HEK293 (cell line): ENCODE results near the gene GEMIN7.

Source experiments
- CTCF ChIA-PET: fragments of 350-600 bp; formaldehyde crosslinking; extraction: SDS; loops from one replicate; lab custom pipeline; 2021; ENCODE audit warnings: antibody characterized with exemption; lab: Yijun Ruan, JAX
- POLR2A ChIA-PET: fragments of 300-600 bp; formaldehyde crosslinking; extraction: SDS; loops from one replicate; lab custom pipeline; 2020; ENCODE audit warnings: antibody characterized with exemption, inconsistent platforms; lab: Yijun Ruan, JAX
- H3K27ac ChIP-seq: fragments of 200-500 bp; sonication (Bioruptor generic); 2 replicates; pipeline ENCODE4 v1.5.1; 2014; ENCODE audit warnings: low read depth, low read length, control low read depth, inconsistent platforms; ENCODE audit errors: extremely low read depth
- H3K36me3 ChIP-seq, 2 experiments: fragments of 200-500 bp in 1 of 2; sonication (Bioruptor generic) in 1 of 2; 1 replicate in 1 of 2; 2 replicates in 1 of 2; pipeline ENCODE4 v1.5.1; 2014 to 2017; ENCODE audit warnings: inconsistent platforms in 2 of 2, low read length in 2 of 2; ENCODE audit not compliant: control insufficient read depth in 2 of 2, insufficient read depth in 1 of 2
- H3K4me1 ChIP-seq: fragments of 200-500 bp; sonication (Bioruptor generic); 2 replicates; pipeline ENCODE4 v1.5.1; 2014; ENCODE audit warnings: mild to moderate bottlenecking, low read length, inconsistent platforms; ENCODE audit not compliant: control insufficient read depth, insufficient read depth
- H3K4me3 ChIP-seq: 2 replicates; pipeline ENCODE4 v1.5.1; 2011; ENCODE audit warnings: low read depth, mild to moderate bottlenecking, control low read depth, low read length, moderate library complexity
- H3K9me3 ChIP-seq: fragments of 200-500 bp; sonication (Bioruptor generic); 2 replicates; pipeline ENCODE4 v1.5.1; 2014; ENCODE audit warnings: low read depth, low read length, inconsistent platforms; ENCODE audit not compliant: control insufficient read depth, insufficient read depth
- BCL11B ChIP-seq: fragments of 450-650 bp; formaldehyde crosslinking; IDR thresholded peaks from 2 replicates; pipeline ENCODE4 v1.5.1; 2016; ENCODE audit warnings: low read depth, missing biosample characterization, missing genetic modification characterization
- GLI4 ChIP-seq: fragments of 450-650 bp; formaldehyde crosslinking; IDR thresholded peaks from 2 replicates; pipeline ENCODE4 v1.5.1; 2016; ENCODE audit warnings: missing biosample characterization, missing genetic modification characterization
- KLF1 ChIP-seq: fragments of 450-650 bp; formaldehyde crosslinking; IDR thresholded peaks from 2 replicates; pipeline ENCODE4 v1.5.1; 2016; ENCODE audit warnings: missing biosample characterization, missing genetic modification characterization
- OSR2 ChIP-seq: fragments of 450-650 bp; formaldehyde crosslinking; IDR thresholded peaks from 2 replicates; pipeline ENCODE4 v1.5.1; 2016; ENCODE audit warnings: missing biosample characterization, missing genetic modification characterization
- PRDM6 ChIP-seq: fragments of 450-650 bp; formaldehyde crosslinking; IDR thresholded peaks from 2 replicates; pipeline ENCODE4 v1.5.1; 2017; ENCODE audit warnings: missing biosample characterization, missing genetic modification characterization
- SETDB1 ChIP-seq: IDR thresholded peaks from one replicate; pipeline ENCODE4 v1.6.1; 2017; ENCODE audit warnings: mild to moderate bottlenecking, low read length, moderate library complexity, mixed read lengths; ENCODE audit not compliant: insufficient read length
- ZBTB49 ChIP-seq: fragments of 450-650 bp; formaldehyde crosslinking; IDR thresholded peaks from 2 replicates; pipeline ENCODE4 v1.5.1; 2016; ENCODE audit warnings: missing biosample characterization, missing genetic modification characterization, low read depth
- ZFHX2 ChIP-seq: fragments of 450-650 bp; formaldehyde crosslinking; conservative IDR thresholded peaks from 2 replicates; pipeline ENCODE4 v1.5.1; 2016; ENCODE audit warnings: missing biosample characterization, missing genetic modification characterization
- ZNF239 ChIP-seq: fragments of 450-650 bp; formaldehyde crosslinking; IDR thresholded peaks from 2 replicates; pipeline ENCODE4 v1.5.1; 2016; ENCODE audit warnings: missing biosample characterization, missing genetic modification characterization
- ZNF274 ChIP-seq, 2 experiments: fragments of 200-500 bp in 1 of 2; fragments of 450-650 bp in 1 of 2; sonication (Bioruptor generic) in 1 of 2; formaldehyde crosslinking in 1 of 2; IDR thresholded peaks; 2 replicates each; pipeline versions ENCODE4 v1.5.1 to v1.6.1; 2014 to 2016; ENCODE audit warnings: borderline replicate concordance in 1 of 2, inconsistent platforms in 1 of 2, low read length in 1 of 2, missing biosample characterization in 1 of 2, missing genetic modification characterization in 1 of 2
- ZNF335 ChIP-seq: fragments of 450-650 bp; formaldehyde crosslinking; conservative IDR thresholded peaks from 2 replicates; pipeline ENCODE4 v1.5.1; 2016; ENCODE audit warnings: missing biosample characterization, missing genetic modification characterization
- ZNF510 ChIP-seq: fragments of 450-650 bp; formaldehyde crosslinking; IDR thresholded peaks from 2 replicates; pipeline ENCODE4 v1.5.1; 2018; ENCODE audit warnings: mild to moderate bottlenecking, missing genetic modification characterization, missing biosample characterization; ENCODE audit not compliant: insufficient replicate concordance
- ZNF549 ChIP-seq: fragments of 450-650 bp; IDR thresholded peaks from 2 replicates; pipeline ENCODE4 v1.5.1; 2018; ENCODE audit warnings: missing biosample characterization, missing genetic modification characterization, mild to moderate bottlenecking, inconsistent platforms, moderate library complexity
- ZNF600 ChIP-seq: fragments of 450-650 bp; formaldehyde crosslinking; IDR thresholded peaks from 2 replicates; pipeline ENCODE4 v1.5.1; 2016; ENCODE audit warnings: missing biosample characterization, missing genetic modification characterization
- ZNF626 ChIP-seq: fragments of 450-650 bp; sonication (Bioruptor Pico); formaldehyde crosslinking; IDR thresholded peaks from 2 replicates; pipeline ENCODE4 v1.5.1; 2018; ENCODE audit warnings: missing biosample characterization, missing genetic modification characterization, inconsistent platforms
- ZNF654 ChIP-seq: fragments of 450-650 bp; formaldehyde crosslinking; IDR thresholded peaks from 2 replicates; pipeline ENCODE4 v1.5.1; 2016; ENCODE audit warnings: low read depth, missing biosample characterization, missing genetic modification characterization
- ZNF707 ChIP-seq: fragments of 450-650 bp; formaldehyde crosslinking; IDR thresholded peaks from 2 replicates; pipeline ENCODE4 v1.5.1; 2016; ENCODE audit warnings: missing biosample characterization, missing genetic modification characterization
- TF ChIP-seq, protein P1 (sequence below): fragments of 450-650 bp; formaldehyde crosslinking; IDR thresholded peaks from 2 replicates; pipeline ENCODE4 v1.5.1; 2016; ENCODE audit warnings: missing biosample characterization, missing genetic modification characterization
- TF ChIP-seq, protein P2 (sequence below): fragments of 450-650 bp; formaldehyde crosslinking; IDR thresholded peaks from 2 replicates; pipeline ENCODE4 v1.5.1; 2016; ENCODE audit warnings: missing biosample characterization, missing genetic modification characterization, borderline replicate concordance

The GEMIN7 gene

GRCh38 chr19:45094137-45094536, 15.1 kb downstream of the GEMIN7 start:
- no peak overlapping the region; the same call in 1 of the 2 replicates for H3K27ac ChIP-seq
- CTCF ChIA-PET = interaction anchor here (0.8 to 4.1 kb wide), 2 partner anchors 31 to 40 kb away, joined by 3 to 30 read pairs; no protein-coding TSS in a partner anchor
- peak overlapping the region; percentile 91 for H3K4me3 ChIP-seq
- TF ChIP-seq ZNF274 (IDR thresholded peaks at IDR 0.05; ENCODE audit: low read length) = no peak
- no peak for TF ChIP-seq ZNF274 (tag by site-specific recombination; IDR thresholded peaks at IDR 0.05; ENCODE audit: borderline replicate concordance)
- TF ChIP-seq GLI4 (tag by site-specific recombination) = no peak
- no peak for TF ChIP-seq ZNF239 (tag by site-specific recombination)
- TF ChIP-seq ZNF626 (tag by site-specific recombination) = no peak
- TF ChIP-seq ZNF654 = no peak
- TF ChIP-seq KLF1 (tag by site-specific recombination) = no peak
- TF ChIP-seq ZNF549 (tag by site-specific recombination) = no peak
- TF ChIP-seq, protein P1, sequence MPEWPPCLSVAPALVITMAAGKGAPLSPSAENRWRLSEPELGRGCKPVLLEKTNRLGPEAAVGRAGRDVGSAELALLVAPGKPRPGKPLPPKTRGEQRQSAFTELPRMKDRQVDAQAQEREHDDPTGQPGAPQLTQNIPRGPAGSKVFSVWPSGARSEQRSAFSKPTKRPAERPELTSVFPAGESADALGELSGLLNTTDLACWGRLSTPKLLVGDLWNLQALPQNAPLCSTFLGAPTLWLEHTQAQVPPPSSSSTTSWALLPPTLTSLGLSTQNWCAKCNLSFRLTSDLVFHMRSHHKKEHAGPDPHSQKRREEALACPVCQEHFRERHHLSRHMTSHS (tag by site-specific recombination) = no peak
- no peak for TF ChIP-seq ZFHX2 (tag by site-specific recombination)
- no peak for TF ChIP-seq ZNF335 (tag by site-specific recombination)
- TF ChIP-seq OSR2 (tag by site-specific recombination) = no peak
- TF ChIP-seq PRDM6 (tag by site-specific recombination) = no peak
- POLR2A ChIA-PET = no interaction called here
- peaks cover 13 to 29% of the 10 kb centered on the region in 2 experiments; a peak in 2 of 3 replicates for H3K36me3 ChIP-seq
- H3K9me3 ChIP-seq = no peaks in the 10 kb centered on the region
- peaks cover 38% of the 10 kb centered on the region for H3K4me1 ChIP-seq

- CTCF ChIA-PET = interaction anchor here (0.6 to 4.1 kb wide), 5 partner anchors 30 to 162 kb away, joined by 3 to 30 read pairs (median 3); no protein-coding TSS in a partner anchor
- H3K27ac ChIP-seq = no peak overlapping the region
These were observed 15.6 kb downstream of the GEMIN7 start for GRCh38 chr19:45094707-45095106.

DNA sequence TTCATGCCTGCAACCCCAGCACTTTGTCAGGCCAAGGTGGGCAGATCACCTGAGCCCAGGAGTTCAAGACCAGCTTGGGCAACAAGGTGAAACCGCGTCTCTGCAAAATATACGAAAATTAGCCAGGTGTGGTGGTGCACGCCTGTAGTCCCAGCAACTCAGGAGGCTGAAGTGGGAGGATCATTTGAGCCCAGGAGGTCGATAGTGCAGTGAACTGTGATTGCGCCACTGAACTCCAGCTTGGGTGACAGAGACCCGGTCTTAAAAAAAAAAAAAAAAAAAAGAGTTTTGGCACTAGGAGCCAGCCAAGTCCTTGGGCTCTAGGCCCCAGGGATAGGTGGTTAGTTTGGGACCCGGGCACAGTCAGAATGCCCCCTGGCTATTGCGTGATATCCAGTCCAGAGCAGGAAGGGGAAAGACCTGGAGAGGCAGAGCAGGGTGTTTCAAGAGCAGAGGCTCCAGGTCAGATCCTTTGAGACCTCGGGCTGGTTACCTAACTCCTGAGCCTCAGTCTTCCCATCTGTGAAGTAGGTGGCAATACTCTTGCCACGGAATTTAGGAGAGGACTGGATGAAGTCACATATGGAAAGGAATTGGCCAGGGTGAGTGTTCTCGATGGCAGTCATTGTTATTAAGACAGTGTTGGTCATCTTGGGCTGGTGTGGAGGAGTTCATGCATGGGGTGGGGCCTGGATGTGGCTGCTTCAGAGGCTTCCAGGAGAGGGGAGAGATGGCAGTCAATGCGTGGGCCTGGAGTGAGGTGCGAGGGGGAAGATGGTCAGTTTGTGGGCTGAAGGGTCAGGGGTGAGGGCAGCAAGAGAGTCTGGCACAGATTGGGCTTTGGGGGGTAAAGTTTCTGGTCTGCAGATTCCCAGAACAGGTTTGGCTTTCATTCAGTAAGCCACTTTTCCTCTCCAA, 16.7 kb downstream of the GEMIN7 start:
- POLR2A ChIA-PET = no interaction called here
- Histone ChIP-seq H3K27ac (no peak overlapping the region), H3K4me3 (no peak overlapping the region), H3K4me1 (peaks cover 28% of the 10 kb centered on the region), H3K36me3 (peaks cover 7 to 32% of the 10 kb centered on the region in 2 experiments; a peak in 2 of 3 replicates), H3K9me3 (no peaks in the 10 kb centered on the region)
- CTCF ChIA-PET = interaction anchor here (0.6 to 4.1 kb wide), 2 partner anchors 29 to 161 kb away, joined by 3 to 30 read pairs; no protein-coding TSS in a partner anchor
- TF ChIP-seq SETDB1 = no peak
- TF ChIP-seq ZNF707 (tag by site-specific recombination) = no peak
- peak; percentile 53; the same call in 1 of the 2 replicates for TF ChIP-seq BCL11B (tag by site-specific recombination)
- no peak for TF ChIP-seq ZBTB49 (tag by site-specific recombination)
- TF ChIP-seq, protein P2, sequence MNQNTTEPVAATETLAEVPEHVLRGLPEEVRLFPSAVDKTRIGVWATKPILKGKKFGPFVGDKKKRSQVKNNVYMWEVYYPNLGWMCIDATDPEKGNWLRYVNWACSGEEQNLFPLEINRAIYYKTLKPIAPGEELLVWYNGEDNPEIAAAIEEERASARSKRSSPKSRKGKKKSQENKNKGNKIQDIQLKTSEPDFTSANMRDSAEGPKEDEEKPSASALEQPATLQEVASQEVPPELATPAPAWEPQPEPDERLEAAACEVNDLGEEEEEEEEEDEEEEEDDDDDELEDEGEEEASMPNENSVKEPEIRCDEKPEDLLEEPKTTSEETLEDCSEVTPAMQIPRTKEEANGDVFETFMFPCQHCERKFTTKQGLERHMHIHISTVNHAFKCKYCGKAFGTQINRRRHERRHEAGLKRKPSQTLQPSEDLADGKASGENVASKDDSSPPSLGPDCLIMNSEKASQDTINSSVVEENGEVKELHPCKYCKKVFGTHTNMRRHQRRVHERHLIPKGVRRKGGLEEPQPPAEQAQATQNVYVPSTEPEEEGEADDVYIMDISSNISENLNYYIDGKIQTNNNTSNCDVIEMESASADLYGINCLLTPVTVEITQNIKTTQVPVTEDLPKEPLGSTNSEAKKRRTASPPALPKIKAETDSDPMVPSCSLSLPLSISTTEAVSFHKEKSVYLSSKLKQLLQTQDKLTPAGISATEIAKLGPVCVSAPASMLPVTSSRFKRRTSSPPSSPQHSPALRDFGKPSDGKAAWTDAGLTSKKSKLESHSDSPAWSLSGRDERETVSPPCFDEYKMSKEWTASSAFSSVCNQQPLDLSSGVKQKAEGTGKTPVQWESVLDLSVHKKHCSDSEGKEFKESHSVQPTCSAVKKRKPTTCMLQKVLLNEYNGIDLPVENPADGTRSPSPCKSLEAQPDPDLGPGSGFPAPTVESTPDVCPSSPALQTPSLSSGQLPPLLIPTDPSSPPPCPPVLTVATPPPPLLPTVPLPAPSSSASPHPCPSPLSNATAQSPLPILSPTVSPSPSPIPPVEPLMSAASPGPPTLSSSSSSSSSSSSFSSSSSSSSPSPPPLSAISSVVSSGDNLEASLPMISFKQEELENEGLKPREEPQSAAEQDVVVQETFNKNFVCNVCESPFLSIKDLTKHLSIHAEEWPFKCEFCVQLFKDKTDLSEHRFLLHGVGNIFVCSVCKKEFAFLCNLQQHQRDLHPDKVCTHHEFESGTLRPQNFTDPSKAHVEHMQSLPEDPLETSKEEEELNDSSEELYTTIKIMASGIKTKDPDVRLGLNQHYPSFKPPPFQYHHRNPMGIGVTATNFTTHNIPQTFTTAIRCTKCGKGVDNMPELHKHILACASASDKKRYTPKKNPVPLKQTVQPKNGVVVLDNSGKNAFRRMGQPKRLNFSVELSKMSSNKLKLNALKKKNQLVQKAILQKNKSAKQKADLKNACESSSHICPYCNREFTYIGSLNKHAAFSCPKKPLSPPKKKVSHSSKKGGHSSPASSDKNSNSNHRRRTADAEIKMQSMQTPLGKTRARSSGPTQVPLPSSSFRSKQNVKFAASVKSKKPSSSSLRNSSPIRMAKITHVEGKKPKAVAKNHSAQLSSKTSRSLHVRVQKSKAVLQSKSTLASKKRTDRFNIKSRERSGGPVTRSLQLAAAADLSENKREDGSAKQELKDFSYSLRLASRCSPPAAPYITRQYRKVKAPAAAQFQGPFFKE = no peak

More at GRCh38 chr19:45094707-45095106, 15.6 kb downstream of the GEMIN7 start:
- Histone ChIP-seq H3K9me3 (no peaks in the 10 kb centered on the region), H3K36me3 (peaks cover 13 to 32% of the 10 kb centered on the region in 2 experiments; a peak in 2 of 3 replicates), H3K4me3 (no peak overlapping the region), H3K4me1 (peaks cover 38% of the 10 kb centered on the region)
- POLR2A ChIA-PET = no interaction called here
- TF ChIP-seq ZNF510 (tag by site-specific recombination) (no peak), ZNF600 (peak; percentile 91)
